HepG2 (cell line): ENCODE results near the gene PLIN3. TPM values are rescaled to one million over a fixed set of nuclear protein-coding genes. Genes with fewer than 3 reads are reported as not detected.

Source experiments
- ADNP ChIP-seq: sonication (generic); formaldehyde crosslinking; IDR thresholded peaks from 2 replicates; pipeline ENCODE4 v1.4.0; 2020; ENCODE audit warnings: missing genetic modification reagents
- CENPX ChIP-seq: sonication (generic); formaldehyde crosslinking; IDR thresholded peaks from 2 replicates; pipeline ENCODE4 v1.9.0; 2021; ENCODE audit warnings: mild to moderate bottlenecking, missing genetic modification reagents, moderate library complexity
- HNRNPK ChIP-seq: fragments of 200-400 bp; formaldehyde crosslinking; IDR thresholded peaks from 2 replicates; pipeline ENCODE4 v1.6.1; 2018; ENCODE audit warnings: low read length, low read depth, moderate library complexity, mild to moderate bottlenecking; ENCODE audit not compliant: poor library complexity, severe bottlenecking
- NFRKB ChIP-seq: fragments of 450-650 bp; IDR thresholded peaks from 2 replicates; pipeline ENCODE4 v1.6.1; 2017
- SRY ChIP-seq: sonication (generic); formaldehyde crosslinking; IDR thresholded peaks from 2 replicates; pipeline ENCODE4 v1.8.0; 2022; ENCODE audit warnings: mild to moderate bottlenecking, missing genetic modification reagents
- ZBTB8A ChIP-seq: sonication (generic); formaldehyde crosslinking; IDR thresholded peaks from 2 replicates; pipeline ENCODE4 v1.4.0; 2020; ENCODE audit warnings: mild to moderate bottlenecking, low read depth, missing genetic modification reagents, borderline replicate concordance
- ZNF234 ChIP-seq: sonication (generic); formaldehyde crosslinking; conservative IDR thresholded peaks from 2 replicates; pipeline ENCODE4 v1.5.1; 2020; ENCODE audit warnings: mild to moderate bottlenecking, missing genetic modification reagents
- ZNF614 ChIP-seq: IDR thresholded peaks from 2 replicates; pipeline ENCODE4 v1.6.1; 2018; ENCODE audit warnings: missing biosample characterization, missing genetic modification reagents, inconsistent platforms, borderline replicate concordance
- polyA plus RNA-seq, 8 experiments: library from polyadenylated mRNA; depleted of rRNA in 3 of 8; stranded (reverse) in 7 of 8; unstranded in 1 of 8; fragments of >200 nt; fragmentation: Illumina TruSeq in 4 of 8; extraction: Trizol in 4 of 8; gene quantifications; 2 replicates each; pipeline versions ENCODE4 v1.2.1 to v1.2.3, GENCODE V29; 2011 to 2016; ENCODE audit warnings: low read depth in 4 of 8, missing spikeins in 1 of 8, mixed read lengths in 1 of 8; ENCODE audit not compliant: insufficient read depth in 1 of 8
- total RNA-seq, 5 experiments: library from RNA; depleted of rRNA; stranded (reverse); fragments of >200 nt; fragmentation: Illumina TruSeq; extraction: Trizol; gene quantifications; 2 replicates each; pipeline ENCODE4 v1.2.3, GENCODE V29; 2016; ENCODE audit warnings: low read depth in 1 of 5
- TF ChIP-seq, protein P1 (sequence below), 2 experiments: fragments of 450-650 bp in 1 of 2; sonication (generic) in 1 of 2; formaldehyde crosslinking in 1 of 2; IDR thresholded peaks; 2 replicates each; pipeline versions ENCODE4 v1.6.1 to v1.8.0; 2016 to 2022; ENCODE audit warnings: antibody characterized with exemption in 1 of 2, mild to moderate bottlenecking in 1 of 2, missing genetic modification reagents in 1 of 2
- TF ChIP-seq, protein P2 (sequence below): IDR thresholded peaks from 2 replicates; pipeline ENCODE4 v1.6.1; 2018; ENCODE audit warnings: missing genetic modification reagents, mild to moderate bottlenecking, missing compliant biosample characterization
- TF ChIP-seq, protein P3 (sequence below): sonication (generic); formaldehyde crosslinking; conservative IDR thresholded peaks from 2 replicates; pipeline ENCODE4 v1.8.0; 2022; ENCODE audit warnings: mild to moderate bottlenecking, moderate library complexity, missing genetic modification reagents
- TF ChIP-seq, protein P4 (sequence below): sonication (generic); formaldehyde crosslinking; IDR thresholded peaks from 2 replicates; pipeline ENCODE4 v1.5.1; 2020; ENCODE audit warnings: missing genetic modification reagents, mild to moderate bottlenecking, borderline replicate concordance

The PLIN3 gene
- total and polyA plus RNA-seq, 2 of the 13 experiments (the other 11 are each of a cell fraction or from before 2014, with no cell fraction given) = 49.3 to 57.9 TPM

DNA sequence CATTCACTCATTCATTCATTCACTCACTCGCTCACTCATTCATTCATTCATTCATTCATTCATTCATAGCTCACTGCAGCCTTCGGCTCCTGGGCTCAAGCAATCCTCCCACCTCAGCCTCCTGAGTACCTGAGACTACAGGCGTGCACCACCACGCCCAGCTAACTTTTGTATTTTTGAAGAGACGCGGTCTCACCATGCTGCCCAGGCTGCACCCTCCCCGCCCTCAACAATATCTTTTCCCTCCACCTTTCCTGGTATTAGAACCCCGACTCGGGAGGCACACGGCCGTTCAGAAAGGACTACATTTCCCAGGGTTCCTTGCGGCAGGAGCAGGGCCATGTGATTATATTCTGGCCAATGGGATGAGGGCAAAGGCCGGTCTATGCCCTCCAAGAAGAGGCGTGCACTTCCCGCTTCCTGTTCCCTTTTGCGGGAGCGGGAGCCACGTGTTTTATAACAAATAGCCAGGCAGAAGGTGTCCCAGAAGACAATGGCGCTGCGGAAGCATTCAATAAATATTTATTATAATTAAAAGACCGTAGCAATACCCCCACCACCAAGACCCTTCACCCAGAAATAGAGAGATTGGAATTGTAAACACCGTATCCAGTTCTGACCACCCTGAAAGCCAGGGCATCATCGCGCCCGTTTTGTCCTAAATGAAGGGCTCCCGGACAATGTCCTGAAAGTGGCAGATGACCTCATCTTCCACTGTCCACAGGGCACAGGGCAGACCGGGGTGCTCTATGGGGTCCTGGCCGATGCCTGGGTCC is 51.9 kb downstream of the PLIN3 start (continued):
- TF ChIP-seq, protein P1, sequence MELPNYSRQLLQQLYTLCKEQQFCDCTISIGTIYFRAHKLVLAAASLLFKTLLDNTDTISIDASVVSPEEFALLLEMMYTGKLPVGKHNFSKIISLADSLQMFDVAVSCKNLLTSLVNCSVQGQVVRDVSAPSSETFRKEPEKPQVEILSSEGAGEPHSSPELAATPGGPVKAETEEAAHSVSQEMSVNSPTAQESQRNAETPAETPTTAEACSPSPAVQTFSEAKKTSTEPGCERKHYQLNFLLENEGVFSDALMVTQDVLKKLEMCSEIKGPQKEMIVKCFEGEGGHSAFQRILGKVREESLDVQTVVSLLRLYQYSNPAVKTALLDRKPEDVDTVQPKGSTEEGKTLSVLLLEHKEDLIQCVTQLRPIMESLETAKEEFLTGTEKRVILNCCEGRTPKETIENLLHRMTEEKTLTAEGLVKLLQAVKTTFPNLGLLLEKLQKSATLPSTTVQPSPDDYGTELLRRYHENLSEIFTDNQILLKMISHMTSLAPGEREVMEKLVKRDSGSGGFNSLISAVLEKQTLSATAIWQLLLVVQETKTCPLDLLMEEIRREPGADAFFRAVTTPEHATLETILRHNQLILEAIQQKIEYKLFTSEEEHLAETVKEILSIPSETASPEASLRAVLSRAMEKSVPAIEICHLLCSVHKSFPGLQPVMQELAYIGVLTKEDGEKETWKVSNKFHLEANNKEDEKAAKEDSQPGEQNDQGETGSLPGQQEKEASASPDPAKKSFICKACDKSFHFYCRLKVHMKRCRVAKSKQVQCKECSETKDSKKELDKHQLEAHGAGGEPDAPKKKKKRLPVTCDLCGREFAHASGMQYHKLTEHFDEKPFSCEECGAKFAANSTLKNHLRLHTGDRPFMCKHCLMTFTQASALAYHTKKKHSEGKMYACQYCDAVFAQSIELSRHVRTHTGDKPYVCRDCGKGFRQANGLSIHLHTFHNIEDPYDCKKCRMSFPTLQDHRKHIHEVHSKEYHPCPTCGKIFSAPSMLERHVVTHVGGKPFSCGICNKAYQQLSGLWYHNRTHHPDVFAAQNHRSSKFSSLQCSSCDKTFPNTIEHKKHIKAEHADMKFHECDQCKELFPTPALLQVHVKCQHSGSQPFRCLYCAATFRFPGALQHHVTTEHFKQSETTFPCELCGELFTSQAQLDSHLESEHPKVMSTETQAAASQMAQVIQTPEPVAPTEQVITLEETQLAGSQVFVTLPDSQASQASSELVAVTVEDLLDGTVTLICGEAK (IDR thresholded peaks at IDR 0.05) = no peak
- TF ChIP-seq, protein P1 (CRISPR knock-in tag; IDR thresholded peaks at IDR 0.05) = no peak
- no peak for TF ChIP-seq ZBTB8A
- TF ChIP-seq SRY (CRISPR knock-in tag) = no peak
- TF ChIP-seq NFRKB = no peak
- no peak for TF ChIP-seq CENPX (CRISPR knock-in tag)
- TF ChIP-seq ZNF234 = no peak
- no peak for TF ChIP-seq ADNP
- 0 out of 2 replicates have a peak, but pooled peaks have one; percentile 16 for TF ChIP-seq ZNF614 (CRISPR knock-in tag)
- TF ChIP-seq HNRNPK = no peak
- TF ChIP-seq, protein P2, sequence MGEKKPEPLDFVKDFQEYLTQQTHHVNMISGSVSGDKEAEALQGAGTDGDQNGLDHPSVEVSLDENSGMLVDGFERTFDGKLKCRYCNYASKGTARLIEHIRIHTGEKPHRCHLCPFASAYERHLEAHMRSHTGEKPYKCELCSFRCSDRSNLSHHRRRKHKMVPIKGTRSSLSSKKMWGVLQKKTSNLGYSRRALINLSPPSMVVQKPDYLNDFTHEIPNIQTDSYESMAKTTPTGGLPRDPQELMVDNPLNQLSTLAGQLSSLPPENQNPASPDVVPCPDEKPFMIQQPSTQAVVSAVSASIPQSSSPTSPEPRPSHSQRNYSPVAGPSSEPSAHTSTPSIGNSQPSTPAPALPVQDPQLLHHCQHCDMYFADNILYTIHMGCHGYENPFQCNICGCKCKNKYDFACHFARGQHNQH (CRISPR knock-in tag) = no peak
- TF ChIP-seq, protein P3, sequence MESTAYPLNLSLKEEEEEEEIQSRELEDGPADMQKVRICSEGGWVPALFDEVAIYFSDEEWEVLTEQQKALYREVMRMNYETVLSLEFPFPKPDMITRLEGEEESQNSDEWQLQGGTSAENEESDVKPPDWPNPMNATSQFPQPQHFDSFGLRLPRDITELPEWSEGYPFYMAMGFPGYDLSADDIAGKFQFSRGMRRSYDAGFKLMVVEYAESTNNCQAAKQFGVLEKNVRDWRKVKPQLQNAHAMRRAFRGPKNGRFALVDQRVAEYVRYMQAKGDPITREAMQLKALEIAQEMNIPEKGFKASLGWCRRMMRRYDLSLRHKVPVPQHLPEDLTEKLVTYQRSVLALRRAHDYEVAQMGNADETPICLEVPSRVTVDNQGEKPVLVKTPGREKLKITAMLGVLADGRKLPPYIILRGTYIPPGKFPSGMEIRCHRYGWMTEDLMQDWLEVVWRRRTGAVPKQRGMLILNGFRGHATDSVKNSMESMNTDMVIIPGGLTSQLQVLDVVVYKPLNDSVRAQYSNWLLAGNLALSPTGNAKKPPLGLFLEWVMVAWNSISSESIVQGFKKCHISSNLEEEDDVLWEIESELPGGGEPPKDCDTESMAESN = no peak
- TF ChIP-seq, protein P4, sequence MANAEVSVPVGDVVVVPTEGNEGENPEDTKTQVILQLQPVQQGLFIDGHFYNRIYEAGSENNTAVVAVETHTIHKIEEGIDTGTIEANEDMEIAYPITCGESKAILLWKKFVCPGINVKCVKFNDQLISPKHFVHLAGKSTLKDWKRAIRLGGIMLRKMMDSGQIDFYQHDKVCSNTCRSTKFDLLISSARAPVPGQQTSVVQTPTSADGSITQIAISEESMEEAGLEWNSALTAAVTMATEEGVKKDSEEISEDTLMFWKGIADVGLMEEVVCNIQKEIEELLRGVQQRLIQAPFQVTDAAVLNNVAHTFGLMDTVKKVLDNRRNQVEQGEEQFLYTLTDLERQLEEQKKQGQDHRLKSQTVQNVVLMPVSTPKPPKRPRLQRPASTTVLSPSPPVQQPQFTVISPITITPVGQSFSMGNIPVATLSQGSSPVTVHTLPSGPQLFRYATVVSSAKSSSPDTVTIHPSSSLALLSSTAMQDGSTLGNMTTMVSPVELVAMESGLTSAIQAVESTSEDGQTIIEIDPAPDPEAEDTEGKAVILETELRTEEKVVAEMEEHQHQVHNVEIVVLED (CRISPR knock-in tag) = 0 out of 2 replicates have a peak, but pooled peaks have one; percentile 39
